H1 (cell line): ENCODE data around the gene CACNA2D4. TPM values are rescaled to one million over a fixed set of nuclear protein-coding genes. Genes with fewer than 3 reads are reported as not detected.

ENCODE experiments used
- CHD2 ChIP-seq: IDR thresholded peaks from 2 replicates; pipeline ENCODE4 v1.6.1; 2012; ENCODE audit warnings: low read length, improper control_type of control experiment
- FOSL1 ChIP-seq: IDR thresholded peaks from 2 replicates; pipeline ENCODE4 v1.6.1; 2011; ENCODE audit warnings: mild to moderate bottlenecking, low read depth, low read length, moderate library complexity; ENCODE audit not compliant: insufficient read depth
- HDAC2 ChIP-seq, 2 experiments: fragments of 300-600 bp in 1 of 2; sonication (generic) in 1 of 2; IDR thresholded peaks; 2 replicates each; pipeline ENCODE4 v1.6.1; 2011 to 2012; ENCODE audit warnings: low read depth in 2 of 2, low read length in 2 of 2, mild to moderate bottlenecking in 2 of 2, moderate library complexity in 2 of 2, borderline replicate concordance in 1 of 2, inconsistent platforms in 1 of 2
- SIRT6 ChIP-seq: IDR thresholded peaks from one replicate; pipeline ENCODE4 v1.7.1; 2012; ENCODE audit warnings: low read length, inconsistent platforms
- polyA plus RNA-seq, 7 experiments: library from polyadenylated mRNA; depleted of rRNA in 3 of 7; stranded (reverse) in 5 of 7; unstranded in 2 of 7; fragments of >200 nt in 5 of 7; fragments of 200-250 nt in 2 of 7; gene quantifications; 1 replicate in 5 of 7; 2 replicates in 1 of 7; 4 replicates in 1 of 7; pipeline versions ENCODE4 v1.2.1 to v1.2.3, GENCODE V29; 2011 to 2013; ENCODE audit warnings: missing spikeins in 2 of 7, mixed read lengths in 2 of 7
- total RNA-seq: library from RNA; stranded (reverse); fragmentation: NEBNext Ultra II Directional; extraction: Animal tissue kit (Norgen Biotek cat#: 25700); gene quantifications from 2 replicates; pipeline ENCODE4 v1.2.1, GENCODE V29; 2021
- TF ChIP-seq, protein P1 (sequence below): fragments of 300-600 bp; sonication (generic); IDR thresholded peaks from 2 replicates; pipeline ENCODE4 v1.7.1; 2012; ENCODE audit warnings: low read length, moderate library complexity, mild to moderate bottlenecking, inconsistent platforms; ENCODE audit not compliant: insufficient replicate concordance
- TF ChIP-seq, protein P2 (sequence below): IDR thresholded peaks from 2 replicates; pipeline ENCODE4 v1.6.1; 2012; ENCODE audit warnings: inconsistent platforms
- TF ChIP-seq, protein P3 (sequence below): IDR thresholded peaks from 2 replicates; pipeline ENCODE4 v1.6.1; 2012; ENCODE audit warnings: inconsistent platforms

CACNA2D4 gene
- total and polyA plus RNA-seq, 2 of the 8 experiments (the other 6 are each of a cell fraction or from before 2014, with no cell fraction given) = 0.44 to 0.88 TPM

DNA sequence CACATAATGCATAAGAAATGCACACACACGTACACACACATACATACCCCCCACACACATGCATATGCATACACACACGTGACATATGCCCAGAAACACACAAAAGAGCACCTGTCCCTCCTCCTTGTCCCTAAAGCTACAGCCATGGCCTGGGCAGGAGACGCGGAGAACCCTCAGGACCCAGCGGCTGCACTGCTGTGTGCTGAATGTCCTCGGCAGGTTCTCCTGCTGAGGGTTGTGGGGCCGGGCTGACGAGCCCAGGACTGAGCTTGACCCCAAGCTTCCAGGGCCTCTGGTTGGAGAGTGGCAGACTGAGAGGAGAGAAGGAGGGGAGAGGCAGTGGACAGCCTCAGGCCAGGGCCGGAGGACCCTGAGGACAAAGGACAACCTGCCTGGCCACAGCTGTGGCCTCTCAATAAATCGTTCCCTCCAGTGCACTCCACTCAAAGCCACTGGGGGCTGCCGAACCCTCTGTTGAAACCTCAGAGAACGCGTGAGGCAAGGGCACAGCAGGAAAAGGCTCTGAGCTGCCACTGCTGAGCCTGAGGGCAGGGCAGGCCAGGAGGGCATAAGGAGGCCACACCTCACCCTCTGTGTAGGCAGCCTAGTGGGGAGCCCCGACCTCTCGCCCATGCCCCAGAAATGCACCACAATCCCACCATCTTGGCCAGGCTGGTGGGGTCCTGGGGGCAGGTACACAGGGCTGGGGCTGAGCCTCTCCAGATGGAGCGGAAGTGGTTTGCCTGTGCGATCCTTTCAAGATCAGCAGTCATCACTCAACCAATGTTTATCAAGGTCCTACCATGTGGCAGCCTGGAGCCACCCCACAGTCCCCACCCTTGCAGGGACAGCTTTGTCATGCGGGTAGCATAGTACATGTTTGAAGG is 3.1 kb downstream of the CACNA2D4 start (continued):
- TF ChIP-seq, protein P1, sequence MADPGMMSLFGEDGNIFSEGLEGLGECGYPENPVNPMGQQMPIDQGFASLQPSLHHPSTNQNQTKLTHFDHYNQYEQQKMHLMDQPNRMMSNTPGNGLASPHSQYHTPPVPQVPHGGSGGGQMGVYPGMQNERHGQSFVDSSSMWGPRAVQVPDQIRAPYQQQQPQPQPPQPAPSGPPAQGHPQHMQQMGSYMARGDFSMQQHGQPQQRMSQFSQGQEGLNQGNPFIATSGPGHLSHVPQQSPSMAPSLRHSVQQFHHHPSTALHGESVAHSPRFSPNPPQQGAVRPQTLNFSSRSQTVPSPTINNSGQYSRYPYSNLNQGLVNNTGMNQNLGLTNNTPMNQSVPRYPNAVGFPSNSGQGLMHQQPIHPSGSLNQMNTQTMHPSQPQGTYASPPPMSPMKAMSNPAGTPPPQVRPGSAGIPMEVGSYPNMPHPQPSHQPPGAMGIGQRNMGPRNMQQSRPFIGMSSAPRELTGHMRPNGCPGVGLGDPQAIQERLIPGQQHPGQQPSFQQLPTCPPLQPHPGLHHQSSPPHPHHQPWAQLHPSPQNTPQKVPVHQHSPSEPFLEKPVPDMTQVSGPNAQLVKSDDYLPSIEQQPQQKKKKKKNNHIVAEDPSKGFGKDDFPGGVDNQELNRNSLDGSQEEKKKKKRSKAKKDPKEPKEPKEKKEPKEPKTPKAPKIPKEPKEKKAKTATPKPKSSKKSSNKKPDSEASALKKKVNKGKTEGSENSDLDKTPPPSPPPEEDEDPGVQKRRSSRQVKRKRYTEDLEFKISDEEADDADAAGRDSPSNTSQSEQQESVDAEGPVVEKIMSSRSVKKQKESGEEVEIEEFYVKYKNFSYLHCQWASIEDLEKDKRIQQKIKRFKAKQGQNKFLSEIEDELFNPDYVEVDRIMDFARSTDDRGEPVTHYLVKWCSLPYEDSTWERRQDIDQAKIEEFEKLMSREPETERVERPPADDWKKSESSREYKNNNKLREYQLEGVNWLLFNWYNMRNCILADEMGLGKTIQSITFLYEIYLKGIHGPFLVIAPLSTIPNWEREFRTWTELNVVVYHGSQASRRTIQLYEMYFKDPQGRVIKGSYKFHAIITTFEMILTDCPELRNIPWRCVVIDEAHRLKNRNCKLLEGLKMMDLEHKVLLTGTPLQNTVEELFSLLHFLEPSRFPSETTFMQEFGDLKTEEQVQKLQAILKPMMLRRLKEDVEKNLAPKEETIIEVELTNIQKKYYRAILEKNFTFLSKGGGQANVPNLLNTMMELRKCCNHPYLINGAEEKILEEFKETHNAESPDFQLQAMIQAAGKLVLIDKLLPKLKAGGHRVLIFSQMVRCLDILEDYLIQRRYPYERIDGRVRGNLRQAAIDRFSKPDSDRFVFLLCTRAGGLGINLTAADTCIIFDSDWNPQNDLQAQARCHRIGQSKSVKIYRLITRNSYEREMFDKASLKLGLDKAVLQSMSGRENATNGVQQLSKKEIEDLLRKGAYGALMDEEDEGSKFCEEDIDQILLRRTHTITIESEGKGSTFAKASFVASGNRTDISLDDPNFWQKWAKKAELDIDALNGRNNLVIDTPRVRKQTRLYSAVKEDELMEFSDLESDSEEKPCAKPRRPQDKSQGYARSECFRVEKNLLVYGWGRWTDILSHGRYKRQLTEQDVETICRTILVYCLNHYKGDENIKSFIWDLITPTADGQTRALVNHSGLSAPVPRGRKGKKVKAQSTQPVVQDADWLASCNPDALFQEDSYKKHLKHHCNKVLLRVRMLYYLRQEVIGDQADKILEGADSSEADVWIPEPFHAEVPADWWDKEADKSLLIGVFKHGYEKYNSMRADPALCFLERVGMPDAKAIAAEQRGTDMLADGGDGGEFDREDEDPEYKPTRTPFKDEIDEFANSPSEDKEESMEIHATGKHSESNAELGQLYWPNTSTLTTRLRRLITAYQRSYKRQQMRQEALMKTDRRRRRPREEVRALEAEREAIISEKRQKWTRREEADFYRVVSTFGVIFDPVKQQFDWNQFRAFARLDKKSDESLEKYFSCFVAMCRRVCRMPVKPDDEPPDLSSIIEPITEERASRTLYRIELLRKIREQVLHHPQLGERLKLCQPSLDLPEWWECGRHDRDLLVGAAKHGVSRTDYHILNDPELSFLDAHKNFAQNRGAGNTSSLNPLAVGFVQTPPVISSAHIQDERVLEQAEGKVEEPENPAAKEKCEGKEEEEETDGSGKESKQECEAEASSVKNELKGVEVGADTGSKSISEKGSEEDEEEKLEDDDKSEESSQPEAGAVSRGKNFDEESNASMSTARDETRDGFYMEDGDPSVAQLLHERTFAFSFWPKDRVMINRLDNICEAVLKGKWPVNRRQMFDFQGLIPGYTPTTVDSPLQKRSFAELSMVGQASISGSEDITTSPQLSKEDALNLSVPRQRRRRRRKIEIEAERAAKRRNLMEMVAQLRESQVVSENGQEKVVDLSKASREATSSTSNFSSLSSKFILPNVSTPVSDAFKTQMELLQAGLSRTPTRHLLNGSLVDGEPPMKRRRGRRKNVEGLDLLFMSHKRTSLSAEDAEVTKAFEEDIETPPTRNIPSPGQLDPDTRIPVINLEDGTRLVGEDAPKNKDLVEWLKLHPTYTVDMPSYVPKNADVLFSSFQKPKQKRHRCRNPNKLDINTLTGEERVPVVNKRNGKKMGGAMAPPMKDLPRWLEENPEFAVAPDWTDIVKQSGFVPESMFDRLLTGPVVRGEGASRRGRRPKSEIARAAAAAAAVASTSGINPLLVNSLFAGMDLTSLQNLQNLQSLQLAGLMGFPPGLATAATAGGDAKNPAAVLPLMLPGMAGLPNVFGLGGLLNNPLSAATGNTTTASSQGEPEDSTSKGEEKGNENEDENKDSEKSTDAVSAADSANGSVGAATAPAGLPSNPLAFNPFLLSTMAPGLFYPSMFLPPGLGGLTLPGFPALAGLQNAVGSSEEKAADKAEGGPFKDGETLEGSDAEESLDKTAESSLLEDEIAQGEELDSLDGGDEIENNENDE = no peak
- no peak for TF ChIP-seq HDAC2 (IDR thresholded peaks at IDR 0.05; ENCODE audit: borderline replicate concordance in 1 of 2, low read depth in 2 of 2, low read length in 2 of 2)
- TF ChIP-seq SIRT6 = no peak
- TF ChIP-seq, protein P2, sequence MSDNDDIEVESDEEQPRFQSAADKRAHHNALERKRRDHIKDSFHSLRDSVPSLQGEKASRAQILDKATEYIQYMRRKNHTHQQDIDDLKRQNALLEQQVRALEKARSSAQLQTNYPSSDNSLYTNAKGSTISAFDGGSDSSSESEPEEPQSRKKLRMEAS = no peak
- TF ChIP-seq, protein P3, sequence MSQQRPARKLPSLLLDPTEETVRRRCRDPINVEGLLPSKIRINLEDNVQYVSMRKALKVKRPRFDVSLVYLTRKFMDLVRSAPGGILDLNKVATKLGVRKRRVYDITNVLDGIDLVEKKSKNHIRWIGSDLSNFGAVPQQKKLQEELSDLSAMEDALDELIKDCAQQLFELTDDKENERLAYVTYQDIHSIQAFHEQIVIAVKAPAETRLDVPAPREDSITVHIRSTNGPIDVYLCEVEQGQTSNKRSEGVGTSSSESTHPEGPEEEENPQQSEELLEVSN = no peak
- TF ChIP-seq CHD2 = no peak
- no peak for TF ChIP-seq FOSL1
- TF ChIP-seq, all 59 proteins: peak for 1
